B cell (primary cell): ENCODE results near the gene M1AP. TPM values are rescaled to one million over a fixed set of nuclear protein-coding genes. Genes with fewer than 3 reads are reported as not detected.

Experiments
- ATAC-seq: fragments of 200-7000 bp; cut with Tn5 transposase; one replicate; pipeline ENCODE4 v1.10.0; 2021; ENCODE audit warnings: low read depth, mild to moderate bottlenecking, moderate number of reproducible peaks, moderate library complexity
- CTCF ChIA-PET: fragments of 350-600 bp; sonication (Branson Sonifier 250); formaldehyde crosslinking; loops from one replicate; lab custom pipeline; 2021; ENCODE audit warnings: antibody characterized with exemption, inconsistent platforms; lab: Charles Lee
- POLR2A ChIA-PET: fragments of 350-600 bp; sonication (Branson Sonifier 250); formaldehyde crosslinking; loops from one replicate; lab custom pipeline; 2021; ENCODE audit warnings: antibody characterized with exemption; lab: Charles Lee
- DNase-seq: peaks from one replicate; pipeline ENCODE4 v3.0.0; 2013
- H2AFZ ChIP-seq: 2 replicates; pipeline ENCODE4 v1.6.1; 2012; ENCODE audit warnings: mild to moderate bottlenecking, low read depth, low read length; ENCODE audit not compliant: insufficient read depth, poor library complexity, severe bottlenecking
- H3K27ac ChIP-seq, 2 donors: 1 replicate in 1 of 2; 2 replicates in 1 of 2; pipeline ENCODE4 v1.5.1; 2012 to 2013; ENCODE audit warnings: low read length in 2 of 2, mild to moderate bottlenecking in 2 of 2, moderate library complexity in 1 of 2
- H3K27me3 ChIP-seq, 4 experiments: fragments of 200-600 bp in 1 of 4; sonication (generic) in 1 of 4; replicated peaks in 1 of 4; 1 replicate in 2 of 4; 2 replicates in 2 of 4; pipeline versions ENCODE4 v1.6.1 to v1.7.0; 2013 to 2016; ENCODE audit warnings: low read length in 3 of 4, mild to moderate bottlenecking in 2 of 4, mixed read lengths in 1 of 4, moderate library complexity in 1 of 4; ENCODE audit not compliant: insufficient read depth in 4 of 4, control insufficient read depth in 3 of 4; ENCODE audit errors: control extremely low read depth in 1 of 4
- H3K36me3 ChIP-seq, 2 experiments: replicated peaks in 1 of 2; 1 replicate in 1 of 2; 2 replicates in 1 of 2; pipeline versions ENCODE4 v1.6.1 to v1.7.1; 2013; ENCODE audit warnings: low read length in 1 of 2; ENCODE audit not compliant: insufficient read depth in 2 of 2, control insufficient read depth in 1 of 2; ENCODE audit errors: control extremely low read depth in 1 of 2, extremely low read depth in 1 of 2
- H3K4me1 ChIP-seq, 2 donors: fragments of 200-600 bp in 1 of 2; sonication (generic) in 1 of 2; 1 replicate in 1 of 2; 2 replicates in 1 of 2; pipeline versions ENCODE4 v1.5.1 to v1.6.1; 2013 to 2017; ENCODE audit warnings: low read length in 2 of 2; ENCODE audit not compliant: control insufficient read depth in 2 of 2, insufficient read depth in 2 of 2
- H3K4me2 ChIP-seq: replicated peaks from 2 replicates; pipeline ENCODE3; 2012; ENCODE audit warnings: mild to moderate bottlenecking, low read depth, low read length; ENCODE audit not compliant: poor library complexity, severe bottlenecking
- H3K4me3 ChIP-seq, 5 experiments: fragments of 200-600 bp in 1 of 5; sonication (generic) in 1 of 5; 1 replicate in 3 of 5; 2 replicates in 2 of 5; pipeline versions ENCODE4 v1.5.1 to v1.7.0; 2011 to 2016; ENCODE audit warnings: low read length in 4 of 5, mild to moderate bottlenecking in 4 of 5, low read depth in 2 of 5, control low read depth in 1 of 5, moderate library complexity in 1 of 5; ENCODE audit not compliant: insufficient read depth in 1 of 5; ENCODE audit errors: control extremely low read depth in 1 of 5, extremely low read depth in 1 of 5
- H3K79me2 ChIP-seq: fragments of 200-600 bp; sonication (generic); one replicate; pipeline ENCODE4 v1.6.0; 2016; ENCODE audit warnings: low read length; ENCODE audit not compliant: control insufficient read depth, insufficient read depth
- H3K9ac ChIP-seq: fragments of 200-600 bp; sonication (generic); 2 replicates; pipeline ENCODE4 v1.6.1; 2017; ENCODE audit warnings: mild to moderate bottlenecking, low read length, moderate library complexity
- H3K9me3 ChIP-seq, 3 donors: one replicate each; pipeline versions ENCODE4 v1.6.1 to v1.7.1; 2013; ENCODE audit warnings: low read length in 2 of 3; ENCODE audit not compliant: control insufficient read depth in 2 of 3, insufficient read depth in 1 of 3; ENCODE audit errors: control extremely low read depth in 1 of 3
- H4K20me1 ChIP-seq: 2 replicates; pipeline ENCODE4 v1.6.0; 2012; ENCODE audit warnings: mild to moderate bottlenecking, low read length; ENCODE audit not compliant: insufficient read depth, control insufficient read depth, poor library complexity, severe bottlenecking
- H3K27ac Mint-ChIP-seq: one replicate; pipeline ENCODE4 v1.8.0; 2021; ENCODE audit warnings: mixed read lengths
- H3K27me3 Mint-ChIP-seq: one replicate; pipeline ENCODE4 v1.8.0; 2021; ENCODE audit warnings: mixed read lengths
- H3K4me1 Mint-ChIP-seq: one replicate; pipeline ENCODE4 v1.8.0; 2021; ENCODE audit warnings: mixed read lengths
- H3K4me3 Mint-ChIP-seq: one replicate; pipeline ENCODE4 v1.8.0; 2021; ENCODE audit warnings: mixed read lengths
- H3K9me3 Mint-ChIP-seq: one replicate; pipeline ENCODE4 v1.8.0; 2022; ENCODE audit warnings: mixed read lengths; ENCODE audit not compliant: insufficient read depth
- CTCF ChIP-seq: fragments of 200-600 bp; IDR thresholded peaks from one replicate; pipeline ENCODE4 v1.8.0; 2022; ENCODE audit warnings: antibody characterized with exemption, mild to moderate bottlenecking
- EZH2 ChIP-seq: IDR thresholded peaks from 2 replicates; pipeline ENCODE4 v1.6.1; 2012; ENCODE audit warnings: borderline replicate concordance, low read depth, mild to moderate bottlenecking, moderate library complexity, low read length; ENCODE audit not compliant: insufficient read depth, poor library complexity, severe bottlenecking
- WGBS: methylation state at CpG from one replicate; pipeline ENCODE4 v1.1.5; 2013; ENCODE audit warnings: missing lambda C conversion rate; ENCODE audit not compliant: insufficient coverage; 5-methylcytosine and 5-hydroxymethylcytosine counted together
- intact Hi-C: fragments of 100-400 bp; cut with micrococcal nuclease; formaldehyde crosslinking; loops from one replicate; pipeline ENCODE4 v1.10.0; 2022
- polyA plus RNA-seq: library from polyadenylated mRNA; depleted of rRNA; stranded (reverse); fragments of >200 nt; gene quantifications from 2 replicates; pipeline ENCODE4 v1.2.3, GENCODE V29; 2012
- total RNA-seq, 2 donors: library from RNA; stranded (reverse); fragments of 120-200 nt in 1 of 2; gene quantifications; 1 replicate in 1 of 2; 2 replicates in 1 of 2; pipeline versions ENCODE4 v1.2.3 to v1.2.4, GENCODE V29; 2013 to 2022

Gene M1AP
- total and polyA plus RNA-seq, 2 donors (not counting 1 experiment from before 2014, with no cell fraction given) = 0.15 TPM; not detected in 1

- H3K4me3 ChIP-seq = no peak overlapping the region
- no peak overlapping the region for H3K9ac ChIP-seq
- Mint-ChIP-seq H3K27ac (no peak overlapping the region), H3K4me3 (no peak overlapping the region), H3K9me3 (no peaks in the 10 kb centered on the region), H3K4me1 (no peaks in the 10 kb centered on the region), H3K27me3 (peaks cover 12% of the 10 kb centered on the region)
- no peak overlapping the region for H3K27ac ChIP-seq
- ChIA-PET POLR2A (no interaction called here), CTCF (interaction anchor here (0.8 to 2.8 kb wide), 5 partner anchors 21 to 936 kb away, joined by 3 to 36 read pairs (median 5); no protein-coding TSS in a partner anchor)
- H3K27me3 ChIP-seq = no peaks in the 10 kb centered on the region
- no peaks in the 10 kb centered on the region for H4K20me1 ChIP-seq
- H3K4me2 ChIP-seq = no peak overlapping the region
- no peak for ATAC-seq
- no peak overlapping the region for H2AFZ ChIP-seq
- no peak for DNase-seq
- H3K36me3 ChIP-seq = no peaks in the 10 kb centered on the region
- intact Hi-C loops = loop anchor here (5.0 kb wide), 1 partner anchor 710 kb away; no protein-coding TSS in a partner anchor
- no peak for TF ChIP-seq CTCF
- no peak for TF ChIP-seq EZH2
- no peaks in the 10 kb centered on the region for H3K79me2 ChIP-seq
- H3K4me1 ChIP-seq = no peaks in the 10 kb centered on the region
- WGBS = 84% methylated on average over 5 of the region's 5 CpGs
- no peaks in the 10 kb centered on the region for H3K9me3 ChIP-seq
Observed at GRCh38 chr2:74691929-74692328, 43.8 kb upstream of the M1AP start.

GRCh38 chr2:74690571-74690970 is 42.4 kb upstream of the M1AP start:
- TF ChIP-seq EZH2 = no peak
- TF ChIP-seq CTCF = peak; percentile 74
- Histone ChIP-seq H3K4me3 (no peak overlapping the region), H3K79me2 (no peaks in the 10 kb centered on the region), H2AFZ (no peak overlapping the region), H3K36me3 (no peaks in the 10 kb centered on the region), H3K4me1 (no peaks in the 10 kb centered on the region), H3K27me3 (no peaks in the 10 kb centered on the region), H3K4me2 (no peak overlapping the region), H4K20me1 (no peaks in the 10 kb centered on the region), H3K9ac (no peak overlapping the region), H3K9me3 (no peaks in the 10 kb centered on the region), H3K27ac (no peak overlapping the region)
- Mint-ChIP-seq H3K4me1 (no peaks in the 10 kb centered on the region), H3K27ac (no peak overlapping the region), H3K27me3 (peaks cover 12% of the 10 kb centered on the region), H3K9me3 (no peaks in the 10 kb centered on the region), H3K4me3 (no peak overlapping the region)
- ATAC-seq (peak; percentile 49), DNase-seq (peak; percentile 61)
- POLR2A ChIA-PET = no interaction called here
- CTCF ChIA-PET = interaction anchor here (0.7 to 2.8 kb wide), 13 partner anchors 9 to 937 kb away, joined by 3 to 36 read pairs (median 4); no protein-coding TSS in a partner anchor
- intact Hi-C loops = loop anchor here (1.0 to 5.0 kb wide), 4 partner anchors 25 to 938 kb away; no protein-coding TSS in a partner anchor
- WGBS = 5% methylated on average over 3 of the region's 4 CpGs
